Astrocyte of the cerebellum (primary cell): ENCODE measurements around the gene MTG2.

Source experiments
- DNase-seq: peaks from one replicate; pipeline ENCODE4 v3.0.0-alpha.2; 2011; ENCODE audit warnings: low read depth
- H3K4me3 ChIP-seq: 2 replicates; pipeline ENCODE4 v1.5.1; 2011; ENCODE audit warnings: mild to moderate bottlenecking, low read depth, low read length, moderate library complexity
- CTCF ChIP-seq: IDR thresholded peaks from 2 replicates; pipeline ENCODE4 v1.5.1; 2012; ENCODE audit warnings: low read length, low read depth, moderate library complexity, mild to moderate bottlenecking; ENCODE audit errors: missing control alignments
- in situ Hi-C: cut with HindIII; loops from 2 replicates; pipeline ENCODE4 v1.10.0; 2017; ENCODE audit warnings: low sequenced_read_pairs

The MTG2 gene

DNA sequence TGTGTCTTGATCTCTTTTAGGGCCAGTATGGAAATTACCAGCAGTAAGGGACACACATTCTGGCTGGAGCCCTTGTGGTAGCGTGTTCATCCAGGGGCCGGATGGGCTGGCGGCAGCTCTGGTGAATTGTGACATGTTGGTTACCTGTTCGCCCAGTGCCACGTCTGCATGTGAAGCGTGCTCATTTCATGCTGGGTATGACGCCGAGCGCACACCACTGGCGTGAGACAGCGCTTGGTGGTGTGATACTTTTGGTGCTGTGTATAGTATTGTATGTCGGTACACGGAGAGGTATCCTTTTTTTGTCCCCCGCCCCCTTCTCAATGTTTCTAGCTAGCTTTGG is 3.7 kb upstream of the MTG2 start:
- TF ChIP-seq CTCF = no peak
- H3K4me3 ChIP-seq = no peak overlapping the region
- DNase-seq = no peak
- in situ Hi-C loops = no loop called here

GRCh38 chr20:62181808-62182207 is 1.0 kb upstream of the MTG2 start:
- no peak for DNase-seq
- no peak for TF ChIP-seq CTCF
- peak overlapping the region; percentile 97 for H3K4me3 ChIP-seq
- in situ Hi-C loops = no loop called here

DNA sequence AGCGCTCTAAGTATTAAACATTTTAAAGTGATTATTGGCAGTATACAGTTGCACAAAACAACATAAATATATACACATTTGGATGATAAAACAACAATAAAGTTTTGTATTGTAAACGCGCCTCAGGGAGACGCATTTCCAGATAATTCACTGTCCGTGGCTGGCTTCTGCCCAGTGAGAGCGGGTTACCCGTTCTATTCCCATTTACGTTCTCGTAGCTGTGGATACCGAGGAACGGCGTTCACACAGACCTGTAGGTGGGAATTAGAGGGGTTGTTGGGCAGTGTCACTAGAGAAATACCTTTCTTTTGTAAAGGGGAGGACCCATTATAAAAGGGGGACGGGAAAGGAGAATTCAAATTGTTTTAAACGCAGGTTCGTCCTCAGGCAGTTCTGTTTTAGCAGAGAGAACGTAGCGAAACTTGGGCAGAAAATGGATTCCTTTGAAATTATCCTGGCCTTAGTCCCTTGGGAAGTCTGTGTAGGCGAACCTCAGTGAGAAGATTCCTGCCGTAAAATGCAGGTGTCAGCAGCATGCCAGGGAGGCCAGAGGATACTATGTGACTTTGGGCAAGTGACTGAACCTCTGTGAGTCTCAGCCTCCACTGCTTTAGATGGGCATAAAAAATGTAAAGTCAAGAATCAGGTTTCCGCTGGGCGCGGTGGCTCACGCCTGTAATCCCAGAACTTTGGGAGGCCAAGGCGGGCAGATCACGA is 756 bp downstream of the MTG2 start:
- peak overlapping the region; percentile 97 for H3K4me3 ChIP-seq
- DNase-seq = no peak
- in situ Hi-C loops = no loop called here
- no peak for TF ChIP-seq CTCF

DNA sequence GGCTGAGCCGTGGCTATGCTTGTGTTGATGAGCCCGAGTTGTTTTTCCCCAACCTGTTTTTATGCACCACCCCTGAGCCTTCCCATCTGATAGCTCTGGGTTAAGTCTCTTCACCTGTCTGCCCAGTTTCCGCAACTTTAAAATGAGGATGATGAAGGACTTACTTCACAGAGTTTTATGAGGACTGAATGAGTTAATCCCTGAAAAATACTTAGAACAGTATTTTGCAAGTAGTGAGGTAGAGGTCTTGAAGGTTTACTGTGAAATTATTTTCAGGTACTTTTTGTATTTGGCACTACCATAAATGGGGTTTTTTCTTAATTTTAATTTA is 3.2 kb downstream of the MTG2 start:
- no peak for TF ChIP-seq CTCF
- no peak overlapping the region for H3K4me3 ChIP-seq
- in situ Hi-C loops = no loop called here
- DNase-seq = no peak

DNA sequence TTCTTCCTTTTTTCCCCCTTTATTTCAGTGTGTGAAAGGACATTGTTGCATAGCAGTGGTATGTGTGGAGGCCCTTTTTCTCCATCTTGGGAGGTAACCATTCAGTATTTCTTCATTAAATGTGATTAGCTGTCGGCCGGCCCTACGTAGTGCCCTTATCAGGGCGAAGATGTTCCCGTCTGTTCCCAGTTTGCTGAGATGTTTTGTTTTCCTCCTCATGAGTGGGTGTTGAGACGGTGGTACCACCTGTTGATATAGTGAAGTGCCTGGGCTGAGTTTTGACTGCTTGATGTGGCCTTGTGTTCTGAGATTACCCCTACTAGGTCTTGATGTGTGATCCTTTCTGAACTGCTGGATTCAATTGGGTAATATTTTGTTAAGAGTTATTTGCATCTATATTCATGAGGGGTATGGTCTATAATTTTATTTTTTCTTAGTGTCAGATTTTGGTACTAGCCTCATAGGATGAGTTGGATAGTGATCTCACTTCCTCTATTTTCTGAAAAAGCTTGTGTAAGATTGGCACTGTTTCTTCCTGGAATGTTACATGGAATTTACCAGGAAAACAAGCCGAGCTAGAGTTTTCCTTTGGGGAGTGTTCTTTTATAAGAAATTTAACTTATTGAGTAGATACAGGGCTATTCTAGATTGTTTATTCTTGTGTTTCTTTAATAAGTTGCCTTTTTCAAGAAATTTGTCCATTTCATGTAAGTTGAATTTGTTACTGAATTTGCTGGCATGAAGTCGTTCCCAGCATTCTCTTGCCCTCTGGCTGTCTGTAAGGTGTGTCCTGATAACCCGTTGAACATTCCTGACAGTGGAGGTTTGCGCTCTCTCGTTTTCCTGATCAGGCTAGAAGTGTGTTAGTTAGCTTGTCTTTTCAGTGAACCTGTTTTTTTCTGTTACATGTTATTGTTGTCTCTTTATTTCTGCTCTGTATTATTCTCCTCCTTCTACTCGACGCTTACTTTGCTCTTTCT is 4.3 kb downstream of the MTG2 start:
- no peak for DNase-seq
- in situ Hi-C loops = no loop called here
- H3K4me3 ChIP-seq = no peak overlapping the region

More for the DNA sequence above, 4.3 kb downstream of the MTG2 start:
- TF ChIP-seq CTCF = no peak
